ENCODE measurements around the gene ARMC8. TPM values are rescaled to one million over a fixed set of nuclear protein-coding genes. Genes with fewer than 3 reads are reported as not detected.

ARMC8 gene
- total and polyA plus RNA-seq, 2 donors (not counting 1 experiment from before 2014, with no cell fraction given): 35.3 to 81.1 TPM

DNA sequence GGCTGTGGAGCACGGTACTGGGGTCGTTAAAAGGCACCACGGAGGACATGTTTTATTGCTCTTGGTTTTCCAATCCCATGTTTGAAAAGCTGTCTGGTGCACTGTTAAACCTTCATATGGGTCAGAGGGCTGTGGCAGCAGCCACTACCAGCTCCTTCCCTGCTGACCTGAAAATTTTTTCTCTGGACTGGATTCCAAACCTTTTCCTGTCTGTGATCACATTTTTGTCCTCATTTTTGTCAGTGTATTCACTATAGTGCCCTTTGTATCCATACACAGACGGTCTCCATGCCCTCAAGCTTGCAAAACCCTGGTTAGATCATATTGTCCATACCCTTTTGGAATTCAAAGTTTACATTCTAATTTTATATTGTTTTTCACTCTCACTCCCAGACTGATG is 72.0 kb downstream of the ARMC8 start:
- ATAC-seq (ENCODE audit: low read depth): no peak
- Histone ChIP-seq H2AFZ (ENCODE audit: insufficient read depth, low read depth, low read length, poor library complexity, severe bottlenecking) (no peak overlapping the region), H4K20me1 (ENCODE audit: control insufficient read depth, insufficient read depth, low read length, poor library complexity, severe bottlenecking) (no peaks in the 10 kb centered on the region), H3K4me2 (replicated peaks; ENCODE audit: low read depth, low read length, poor library complexity, severe bottlenecking) (no peak overlapping the region), H3K79me2 (ENCODE audit: control insufficient read depth, insufficient read depth, low read length) (no peaks in the 10 kb centered on the region), H3K36me3 (replicated peaks in 1 of 2; ENCODE audit: control extremely low read depth in 1 of 2, control insufficient read depth in 1 of 2, extremely low read depth in 1 of 2, insufficient read depth in 2 of 2, low read length in 1 of 2) (peaks cover 0 to 2% of the 10 kb centered on the region in 2 experiments), H3K9me3 (ENCODE audit: control extremely low read depth in 1 of 3, control insufficient read depth in 2 of 3, insufficient read depth in 1 of 3, low read length in 2 of 3) (no peaks in the 10 kb centered on the region), H3K9ac (ENCODE audit: low read length) (no peak overlapping the region), H3K4me1 (ENCODE audit: control insufficient read depth in 2 of 2, insufficient read depth in 2 of 2, low read length in 2 of 2) (no peaks in the 10 kb centered on the region), H3K27ac (ENCODE audit: low read length in 2 of 2) (no peak overlapping the region), H3K4me3 (ENCODE audit: control extremely low read depth in 1 of 5, extremely low read depth in 1 of 5, insufficient read depth in 1 of 5, low read depth in 2 of 5, low read length in 4 of 5) (no peak overlapping the region), H3K27me3 (replicated peaks in 1 of 4; ENCODE audit: control extremely low read depth in 1 of 4, control insufficient read depth in 3 of 4, insufficient read depth in 4 of 4, low read length in 3 of 4) (no peaks in the 10 kb centered on the region)
- no peak overlapping the region for H3K27ac Mint-ChIP-seq
- no peaks in the 10 kb centered on the region for H3K27me3 Mint-ChIP-seq
- no peaks in the 10 kb centered on the region for H3K9me3 Mint-ChIP-seq (ENCODE audit: insufficient read depth)
- H3K4me1 Mint-ChIP-seq: no peaks in the 10 kb centered on the region
- TF ChIP-seq, protein P1, sequence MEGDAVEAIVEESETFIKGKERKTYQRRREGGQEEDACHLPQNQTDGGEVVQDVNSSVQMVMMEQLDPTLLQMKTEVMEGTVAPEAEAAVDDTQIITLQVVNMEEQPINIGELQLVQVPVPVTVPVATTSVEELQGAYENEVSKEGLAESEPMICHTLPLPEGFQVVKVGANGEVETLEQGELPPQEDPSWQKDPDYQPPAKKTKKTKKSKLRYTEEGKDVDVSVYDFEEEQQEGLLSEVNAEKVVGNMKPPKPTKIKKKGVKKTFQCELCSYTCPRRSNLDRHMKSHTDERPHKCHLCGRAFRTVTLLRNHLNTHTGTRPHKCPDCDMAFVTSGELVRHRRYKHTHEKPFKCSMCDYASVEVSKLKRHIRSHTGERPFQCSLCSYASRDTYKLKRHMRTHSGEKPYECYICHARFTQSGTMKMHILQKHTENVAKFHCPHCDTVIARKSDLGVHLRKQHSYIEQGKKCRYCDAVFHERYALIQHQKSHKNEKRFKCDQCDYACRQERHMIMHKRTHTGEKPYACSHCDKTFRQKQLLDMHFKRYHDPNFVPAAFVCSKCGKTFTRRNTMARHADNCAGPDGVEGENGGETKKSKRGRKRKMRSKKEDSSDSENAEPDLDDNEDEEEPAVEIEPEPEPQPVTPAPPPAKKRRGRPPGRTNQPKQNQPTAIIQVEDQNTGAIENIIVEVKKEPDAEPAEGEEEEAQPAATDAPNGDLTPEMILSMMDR (IDR thresholded peaks at IDR 0.05): no peak
- TF ChIP-seq EZH2 (IDR thresholded peaks at IDR 0.05; ENCODE audit: borderline replicate concordance, insufficient read depth, low read depth, low read length, poor library complexity, severe bottlenecking): no peak
- intact Hi-C loops (cut with micrococcal nuclease): no loop called here
- CTCF ChIA-PET: no interaction called here
- POLR2A ChIA-PET: no interaction called here
- 100% methylated on average over 4 of the region's 4 CpGs for WGBS (ENCODE audit: insufficient coverage)
- no peak for DNase-seq
- no peak overlapping the region for H3K4me3 Mint-ChIP-seq

- Histone ChIP-seq H3K4me3 (ENCODE audit: control extremely low read depth in 1 of 5, extremely low read depth in 1 of 5, insufficient read depth in 1 of 5, low read depth in 2 of 5, low read length in 4 of 5) (no peak overlapping the region), H3K9me3 (ENCODE audit: control extremely low read depth in 1 of 3, control insufficient read depth in 2 of 3, insufficient read depth in 1 of 3, low read length in 2 of 3) (no peaks in the 10 kb centered on the region), H3K4me1 (ENCODE audit: control insufficient read depth in 2 of 2, insufficient read depth in 2 of 2, low read length in 2 of 2) (no peaks in the 10 kb centered on the region), H4K20me1 (ENCODE audit: control insufficient read depth, insufficient read depth, low read length, poor library complexity, severe bottlenecking) (no peaks in the 10 kb centered on the region), H3K79me2 (ENCODE audit: control insufficient read depth, insufficient read depth, low read length) (no peaks in the 10 kb centered on the region), H3K36me3 (replicated peaks in 1 of 2; ENCODE audit: control extremely low read depth in 1 of 2, control insufficient read depth in 1 of 2, extremely low read depth in 1 of 2, insufficient read depth in 2 of 2, low read length in 1 of 2) (peaks cover 0 to 11% of the 10 kb centered on the region in 2 experiments), H2AFZ (ENCODE audit: insufficient read depth, low read depth, low read length, poor library complexity, severe bottlenecking) (no peak overlapping the region), H3K27ac (ENCODE audit: low read length in 2 of 2) (no peak overlapping the region), H3K9ac (ENCODE audit: low read length) (no peak overlapping the region), H3K4me2 (replicated peaks; ENCODE audit: low read depth, low read length, poor library complexity, severe bottlenecking) (no peak overlapping the region), H3K27me3 (replicated peaks in 1 of 4; ENCODE audit: control extremely low read depth in 1 of 4, control insufficient read depth in 3 of 4, insufficient read depth in 4 of 4, low read length in 3 of 4) (no peaks in the 10 kb centered on the region)
- Mint-ChIP-seq H3K27me3 (no peaks in the 10 kb centered on the region), H3K4me3 (no peak overlapping the region), H3K27ac (no peak overlapping the region), H3K9me3 (ENCODE audit: insufficient read depth) (no peaks in the 10 kb centered on the region), H3K4me1 (no peaks in the 10 kb centered on the region)
- intact Hi-C loops (cut with micrococcal nuclease): no loop called here
- DNase-seq: no peak
- whole genome bisulfite sequencing (ENCODE audit: insufficient coverage): 100% methylated on average over 1 of the region's 1 CpG
- ATAC-seq (ENCODE audit: low read depth): no peak
- TF ChIP-seq EZH2 (IDR thresholded peaks at IDR 0.05; ENCODE audit: borderline replicate concordance, insufficient read depth, low read depth, low read length, poor library complexity, severe bottlenecking): no peak
- TF ChIP-seq, protein P1 (IDR thresholded peaks at IDR 0.05): no peak
- CTCF ChIA-PET: no interaction called here
- POLR2A ChIA-PET: no interaction called here
Measured at GRCh38 chr3:138260611-138261010, 73.5 kb downstream of the ARMC8 start.

Measured in B cell (primary cell).